SK-N-SH (cell line): ENCODE data around the gene SP140.

ENCODE experiments used
- CHD2 ChIP-seq: fragments of 150-350 bp; IDR thresholded peaks from 2 replicates; pipeline ENCODE4 v1.6.1; 2018; ENCODE audit warnings: low read length; ENCODE audit not compliant: partially characterized antibody
- GATA2 ChIP-seq: sonication (generic); formaldehyde crosslinking; IDR thresholded peaks from 2 replicates; pipeline ENCODE4 v1.5.0; 2020; ENCODE audit warnings: mild to moderate bottlenecking, missing genetic modification reagents
- MXI1 ChIP-seq: IDR thresholded peaks from 2 replicates; pipeline ENCODE4 v1.6.1; 2012; ENCODE audit warnings: mild to moderate bottlenecking, low read depth, low read length, improper control_type of control experiment
- POLR2AphosphoS5 ChIP-seq: IDR thresholded peaks from 2 replicates; pipeline ENCODE4 v1.6.1; 2012; ENCODE audit warnings: low read depth, low read length
- RAD21 ChIP-seq: IDR thresholded peaks from 2 replicates; pipeline ENCODE4 v1.6.1; 2012; ENCODE audit warnings: mild to moderate bottlenecking, low read length
- RCOR1 ChIP-seq: fragments of 150-350 bp; IDR thresholded peaks from 2 replicates; pipeline ENCODE4 v1.6.1; 2017; ENCODE audit warnings: antibody characterized with exemption, low read length
- RFX5 ChIP-seq: IDR thresholded peaks from 2 replicates; pipeline ENCODE4 v1.6.1; 2012; ENCODE audit warnings: mild to moderate bottlenecking, improper control_type of control experiment, low read length
- RXRA ChIP-seq: IDR thresholded peaks from 2 replicates; pipeline ENCODE4 v1.4.0; 2012; ENCODE audit warnings: low read depth, mild to moderate bottlenecking, borderline replicate concordance
- TAF1 ChIP-seq: IDR thresholded peaks from 2 replicates; pipeline ENCODE4 v1.6.1; 2012; ENCODE audit warnings: low read depth, mild to moderate bottlenecking, low read length, moderate library complexity, borderline replicate concordance
- TCF12 ChIP-seq: IDR thresholded peaks from 2 replicates; pipeline ENCODE4 v1.4.0; 2012
- YY1 ChIP-seq: IDR thresholded peaks from 2 replicates; pipeline ENCODE4 v1.4.0; 2012; ENCODE audit warnings: low read depth, mild to moderate bottlenecking
- TF ChIP-seq, protein P1 (sequence below): fragments of 200-600 bp; sonication (generic); IDR thresholded peaks from 2 replicates; pipeline ENCODE4 v1.6.1; 2017; ENCODE audit warnings: antibody characterized with exemption, mild to moderate bottlenecking, moderate library complexity

DNA sequence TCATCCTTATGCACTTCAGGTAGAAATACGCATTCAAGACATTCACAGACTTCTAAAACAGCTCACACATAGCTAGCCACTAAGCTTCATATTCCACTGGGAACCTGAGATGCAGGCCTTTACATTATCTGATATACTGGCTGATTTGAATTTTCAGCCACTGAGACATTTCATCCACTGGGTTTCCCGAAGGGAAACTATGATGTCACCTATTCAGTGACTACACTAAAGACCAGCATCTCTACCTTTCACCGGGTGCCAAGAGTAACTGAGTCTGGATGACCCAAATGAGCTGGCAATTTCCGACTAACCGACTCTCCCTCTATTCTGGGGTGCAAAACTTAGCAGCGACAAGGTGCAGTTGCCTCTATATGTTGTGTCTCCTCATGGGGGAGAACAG is 69.7 kb downstream of the SP140 start:
- TF ChIP-seq, protein P1, sequence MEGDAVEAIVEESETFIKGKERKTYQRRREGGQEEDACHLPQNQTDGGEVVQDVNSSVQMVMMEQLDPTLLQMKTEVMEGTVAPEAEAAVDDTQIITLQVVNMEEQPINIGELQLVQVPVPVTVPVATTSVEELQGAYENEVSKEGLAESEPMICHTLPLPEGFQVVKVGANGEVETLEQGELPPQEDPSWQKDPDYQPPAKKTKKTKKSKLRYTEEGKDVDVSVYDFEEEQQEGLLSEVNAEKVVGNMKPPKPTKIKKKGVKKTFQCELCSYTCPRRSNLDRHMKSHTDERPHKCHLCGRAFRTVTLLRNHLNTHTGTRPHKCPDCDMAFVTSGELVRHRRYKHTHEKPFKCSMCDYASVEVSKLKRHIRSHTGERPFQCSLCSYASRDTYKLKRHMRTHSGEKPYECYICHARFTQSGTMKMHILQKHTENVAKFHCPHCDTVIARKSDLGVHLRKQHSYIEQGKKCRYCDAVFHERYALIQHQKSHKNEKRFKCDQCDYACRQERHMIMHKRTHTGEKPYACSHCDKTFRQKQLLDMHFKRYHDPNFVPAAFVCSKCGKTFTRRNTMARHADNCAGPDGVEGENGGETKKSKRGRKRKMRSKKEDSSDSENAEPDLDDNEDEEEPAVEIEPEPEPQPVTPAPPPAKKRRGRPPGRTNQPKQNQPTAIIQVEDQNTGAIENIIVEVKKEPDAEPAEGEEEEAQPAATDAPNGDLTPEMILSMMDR: no peak
- TF ChIP-seq RXRA (no peak), TCF12 (no peak), MXI1 (no peak), RFX5 (no peak), POLR2AphosphoS5 (no peak), RCOR1 (no peak), TAF1 (no peak), RAD21 (no peak), GATA2 (no peak), CHD2 (no peak), YY1 (no peak)
